ENCODE results near the gene MUC4.

The MUC4 gene

GRCh38 chr3:195813916-195814640 is 2.3 kb upstream of the MUC4 start:
- Histone ChIP-seq H3K9ac (ENCODE audit: low read length) (no peak overlapping the region), H3K9me2 (replicated peaks; ENCODE audit: insufficient read depth, low read length) (no peaks in the 10 kb centered on the region), H2AFZ (ENCODE audit: low read depth, low read length, severe bottlenecking) (no peak overlapping the region), H3K4me2 (ENCODE audit: low read depth, low read length, poor library complexity, severe bottlenecking) (no peak overlapping the region), H3K27me3 (ENCODE audit: low read length) (no peaks in the 10 kb centered on the region), H3K79me2 (ENCODE audit: insufficient read depth, low read length) (no peaks in the 10 kb centered on the region), H4K20me1 (ENCODE audit: low read depth, low read length) (no peaks in the 10 kb centered on the region), H3K27ac (ENCODE audit: low read depth, low read length) (no peak overlapping the region), H3K36me3 (ENCODE audit: low read length) (no peaks in the 10 kb centered on the region), H3K9me3 (ENCODE audit: insufficient read depth, low read length) (no peaks in the 10 kb centered on the region), H3K4me3 (ENCODE audit: insufficient read depth, low read length, poor library complexity, severe bottlenecking) (no peak overlapping the region), H3F3A (ENCODE audit: insufficient read depth) (no peaks in the 10 kb centered on the region)
- no peak for TF ChIP-seq CTCF (IDR thresholded peaks at IDR 0.05; ENCODE audit: insufficient read depth, low read length, poor library complexity, severe bottlenecking)
- TF ChIP-seq EZH2phosphoT487 (conservative IDR thresholded peaks at IDR 0.05; ENCODE audit: low read length) = no peak

GRCh38 chr3:195812366-195812765 is 637 bp upstream of the MUC4 start:
- H4K20me1 ChIP-seq (ENCODE audit: low read depth, low read length) = no peaks in the 10 kb centered on the region
- no peaks in the 10 kb centered on the region for H3K36me3 ChIP-seq (ENCODE audit: low read length)
- no peak overlapping the region for H3K9ac ChIP-seq (ENCODE audit: low read length)
- no peaks in the 10 kb centered on the region for H3K9me2 ChIP-seq (replicated peaks; ENCODE audit: insufficient read depth, low read length)
- no peaks in the 10 kb centered on the region for H3F3A ChIP-seq (ENCODE audit: insufficient read depth)
- no peaks in the 10 kb centered on the region for H3K79me2 ChIP-seq (ENCODE audit: insufficient read depth, low read length)
- H2AFZ ChIP-seq (ENCODE audit: low read depth, low read length, severe bottlenecking) = no peak overlapping the region
- H3K27me3 ChIP-seq (ENCODE audit: low read length) = no peaks in the 10 kb centered on the region
- H3K4me3 ChIP-seq (ENCODE audit: insufficient read depth, low read length, poor library complexity, severe bottlenecking) = no peak overlapping the region
- H3K4me2 ChIP-seq (ENCODE audit: low read depth, low read length, poor library complexity, severe bottlenecking) = no peak overlapping the region
- no peaks in the 10 kb centered on the region for H3K9me3 ChIP-seq (ENCODE audit: insufficient read depth, low read length)
- TF ChIP-seq CTCF (IDR thresholded peaks at IDR 0.05; ENCODE audit: insufficient read depth, low read length, poor library complexity, severe bottlenecking) (no peak), EZH2phosphoT487 (conservative IDR thresholded peaks at IDR 0.05; ENCODE audit: low read length) (no peak)
- H3K27ac ChIP-seq (ENCODE audit: low read depth, low read length) = no peak overlapping the region

GRCh38 chr3:195810455-195810845 is 1.3 kb downstream of the MUC4 start:
- H3K9me2 ChIP-seq (replicated peaks; ENCODE audit: insufficient read depth, low read length) = no peaks in the 10 kb centered on the region
- no peaks in the 10 kb centered on the region for H3K27me3 ChIP-seq (ENCODE audit: low read length)
- TF ChIP-seq EZH2phosphoT487 (conservative IDR thresholded peaks at IDR 0.05; ENCODE audit: low read length) (no peak), CTCF (IDR thresholded peaks at IDR 0.05; ENCODE audit: insufficient read depth, low read length, poor library complexity, severe bottlenecking) (no peak)
- H3K27ac ChIP-seq (ENCODE audit: low read depth, low read length) = no peak overlapping the region
- no peaks in the 10 kb centered on the region for H4K20me1 ChIP-seq (ENCODE audit: low read depth, low read length)
- H2AFZ ChIP-seq (ENCODE audit: low read depth, low read length, severe bottlenecking) = no peak overlapping the region
- no peaks in the 10 kb centered on the region for H3K36me3 ChIP-seq (ENCODE audit: low read length)
- no peak overlapping the region for H3K4me3 ChIP-seq (ENCODE audit: insufficient read depth, low read length, poor library complexity, severe bottlenecking)
- H3K4me2 ChIP-seq (ENCODE audit: low read depth, low read length, poor library complexity, severe bottlenecking) = no peak overlapping the region
- H3K9ac ChIP-seq (ENCODE audit: low read length) = no peak overlapping the region
- no peaks in the 10 kb centered on the region for H3K9me3 ChIP-seq (ENCODE audit: insufficient read depth, low read length)
- H3K79me2 ChIP-seq (ENCODE audit: insufficient read depth, low read length) = no peaks in the 10 kb centered on the region
- H3F3A ChIP-seq (ENCODE audit: insufficient read depth) = no peaks in the 10 kb centered on the region

Measured in SU-DHL-6 (cell line).